Pancreas (tissue), 10 donors: Measurements from ENCODE around the gene TMEM208. TPM values are rescaled to one million over a fixed set of nuclear protein-coding genes. Genes with fewer than 3 reads are reported as not detected.
A peak's percentile ranks its signal among the peaks of the same experiment; 100 is the strongest.

Experiments used
- ATAC-seq, 4 donors: fragments of 200-7000 bp; cut with Tn5 transposase; one replicate each; pipeline versions ENCODE4 v1.8.0 to v1.9.1; 2020; ENCODE audit warnings: mild to moderate bottlenecking in 4 of 4, moderate library complexity in 4 of 4
- DNase-seq, 6 donors: peaks; one replicate each; pipeline ENCODE4 v3.0.0-alpha.2; 2020
- FAIRE-seq: peaks from 2 replicates; lab custom pipeline; 2012; peaks lifted over from hg19 to GRCh38; lab: Jason Lieb, UNC
- H3K27ac ChIP-seq, 4 donors: fragments of 200-600 bp; sonication (generic); 1 replicate in 3 of 4; 2 replicates in 1 of 4; pipeline versions ENCODE4 v1.5.0 to v1.8.0; 2020
- H3K27me3 ChIP-seq, 4 donors: fragments of 200-600 bp; one replicate each; pipeline ENCODE4 v1.8.0; 2021
- H3K36me3 ChIP-seq, 3 donors: fragments of 200-600 bp; sonication (generic) in 1 of 3; one replicate each; pipeline versions ENCODE4 v1.5.0 to v1.8.0; 2020 to 2021
- H3K4me1 ChIP-seq, 3 donors: fragments of 200-600 bp; one replicate each; pipeline ENCODE4 v1.8.0; 2021
- H3K4me3 ChIP-seq, 4 donors: fragments of 200-600 bp; sonication (generic) in 2 of 4; one replicate each; pipeline versions ENCODE4 v1.5.0 to v1.8.0; 2020 to 2021
- H3K9me3 ChIP-seq, 4 donors: fragments of 200-600 bp; one replicate each; pipeline ENCODE4 v1.8.0; 2021
- WGBS, 2 donors: extraction: QIAGEN DNeasy Blood & Tissue Kit; methylation state at CpG; one replicate each; pipeline ENCODE4 v1.1.7; 2013; 5-methylcytosine and 5-hydroxymethylcytosine counted together
- intact Hi-C, 3 donors: fragments of 100-400 bp; cut with DNase I; formaldehyde crosslinking; loops; one replicate each; pipeline versions ENCODE4 v1.11.1 to v1.14.2; 2022
- polyA plus RNA-seq, 2 donors: library from polyadenylated mRNA; stranded (reverse); fragments of 200-250 nt; gene quantifications; one replicate each; pipeline ENCODE4 v1.2.3, GENCODE V29; 2013
- total RNA-seq, 6 donors: library from RNA; stranded (reverse); fragmentation: NEBNext Ultra II Directional in 4 of 6; extraction: Animal tissue kit (Norgen Biotek cat#: 25700) in 4 of 6; gene quantifications; one replicate each; pipeline versions ENCODE4 v1.2.1 to v1.2.4, GENCODE V29; 2021 to 2023
- TF ChIP-seq, protein P1 (sequence below), 4 donors: fragments of 200-600 bp; sonication (generic) in 3 of 4; IDR thresholded peaks; one replicate each; pipeline versions ENCODE4 v1.5.0 to v1.8.0; 2021; ENCODE audit warnings: antibody characterized with exemption in 4 of 4
- donor health status: healthy with polysubstance abuse.
- donor health status: DM: no; HTN: no; CAD: no; lungs with moderate emphysema.
- donor health status: DM: no; HTN: no; CAD: no.
- donor health status: control.
- donor health status: control.
- donor health status: Bipolar disorder and iron deficiency.
- donor health status: DM: yes; HTN: yes; CAD: no.
- donor health status: DM: no; HTN: no; CAD: no.
- donor health status: DM: no; HTN: no; CAD: no.
- donor health status: DM: yes; HTN: yes; CAD: no.

Gene TMEM208
- total RNA-seq (10 to 100 TPM; 19.2 to 31.2 (median 26.0) TPM), polyA plus RNA-seq (10 to 100 TPM; 83.4 to 96.6 TPM)

GRCh38 chr16:67226804-67227566 is at the start of gene TMEM208:
Gene TMEM208 (plus strand): TSS chr16:67227130. CDS start chr16:67227219, 89 bp downstream.
- Histone ChIP-seq H3K36me3 (peaks cover 0 to 26% (median 19%) of the 10 kb centered on the region in 3 donors), H3K4me1 (peaks cover 0 to 9% (median 6%) of the 10 kb centered on the region in 3 donors), H3K4me3 (peak within 1 kb of the TSS; percentile 85 to 97 (median 91)), H3K9me3 (no peaks in the 10 kb centered on the region), H3K27me3 (no peaks in the 10 kb centered on the region), H3K27ac (peak within 1 kb of the TSS; percentile 39 to 59 (median 52))
- 1% methylated on average over 46 of the region's 46 CpGs for WGBS, 2 donors
- DNase-seq (peak; percentile 96 to 98 (median 97)), ATAC-seq (peak; percentile 95 to 99 (median 96)), FAIRE-seq (peak; percentile 59)
- TF ChIP-seq, protein P1, sequence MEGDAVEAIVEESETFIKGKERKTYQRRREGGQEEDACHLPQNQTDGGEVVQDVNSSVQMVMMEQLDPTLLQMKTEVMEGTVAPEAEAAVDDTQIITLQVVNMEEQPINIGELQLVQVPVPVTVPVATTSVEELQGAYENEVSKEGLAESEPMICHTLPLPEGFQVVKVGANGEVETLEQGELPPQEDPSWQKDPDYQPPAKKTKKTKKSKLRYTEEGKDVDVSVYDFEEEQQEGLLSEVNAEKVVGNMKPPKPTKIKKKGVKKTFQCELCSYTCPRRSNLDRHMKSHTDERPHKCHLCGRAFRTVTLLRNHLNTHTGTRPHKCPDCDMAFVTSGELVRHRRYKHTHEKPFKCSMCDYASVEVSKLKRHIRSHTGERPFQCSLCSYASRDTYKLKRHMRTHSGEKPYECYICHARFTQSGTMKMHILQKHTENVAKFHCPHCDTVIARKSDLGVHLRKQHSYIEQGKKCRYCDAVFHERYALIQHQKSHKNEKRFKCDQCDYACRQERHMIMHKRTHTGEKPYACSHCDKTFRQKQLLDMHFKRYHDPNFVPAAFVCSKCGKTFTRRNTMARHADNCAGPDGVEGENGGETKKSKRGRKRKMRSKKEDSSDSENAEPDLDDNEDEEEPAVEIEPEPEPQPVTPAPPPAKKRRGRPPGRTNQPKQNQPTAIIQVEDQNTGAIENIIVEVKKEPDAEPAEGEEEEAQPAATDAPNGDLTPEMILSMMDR (IDR thresholded peaks at IDR 0.05): peak in 1 of 4 donors; percentile 11
- intact Hi-C loops: no loop called here

- TF ChIP-seq, protein P1 (IDR thresholded peaks at IDR 0.05): no peak
- peak overlapping the region in 3 of 4 donors; percentile 34 to 61 (median 44) for H3K4me3 ChIP-seq
- H3K9me3 ChIP-seq: no peaks in the 10 kb centered on the region
- ATAC-seq (peak; percentile 82 to 86 (median 83)), DNase-seq (peak; percentile 83 to 99 (median 93)), FAIRE-seq (no peak)
- H3K27ac ChIP-seq: peak overlapping the region; percentile 82 to 91 (median 83)
- WGBS, 2 donors: 2 to 3% methylated on average over 68 to 73 of the region's 73 CpGs
- H3K36me3 ChIP-seq: no peaks in the 10 kb centered on the region
- intact Hi-C loops: no loop called here
- H3K4me1 ChIP-seq: peaks cover 0 to 16% (median 4%) of the 10 kb centered on the region in 3 donors
- H3K27me3 ChIP-seq: no peaks in the 10 kb centered on the region
Measured at GRCh38 chr16:67177743-67178699, 48.9 kb upstream of the TMEM208 start.

- FAIRE-seq: no peak
- ATAC-seq: no peak
- no peaks in the 10 kb centered on the region for H3K9me3 ChIP-seq
Measured at GRCh38 chr16:67179421-67180080, 47.4 kb upstream of the TMEM208 start.

GRCh38 chr16:67180166-67180565 is 46.8 kb upstream of the TMEM208 start:
- ATAC-seq: no peak
- peaks cover 4 to 21% (median 7%) of the 10 kb centered on the region in 3 donors for H3K4me1 ChIP-seq
- TF ChIP-seq, protein P1 (IDR thresholded peaks at IDR 0.05): no peak
- FAIRE-seq: no peak
- no peaks in the 10 kb centered on the region for H3K36me3 ChIP-seq
- no peak overlapping the region for H3K27ac ChIP-seq
- H3K4me3 ChIP-seq: no peak overlapping the region
- no peaks in the 10 kb centered on the region for H3K9me3 ChIP-seq
- peak in 2 of 6 donors; percentile 50 to 77 for DNase-seq
- 84 to 88% methylated on average over 16 of the region's 16 CpGs for WGBS, 2 donors
- intact Hi-C loops: loop anchor here in 1 of 3 donors (10.0 kb wide), 1 partner anchor 165 kb away; no protein-coding TSS in a partner anchor
- no peaks in the 10 kb centered on the region for H3K27me3 ChIP-seq

More at GRCh38 chr16:67179421-67180080, 47.4 kb upstream of the TMEM208 start:
- DNase-seq: peak in 2 of 6 donors; percentile 43 to 70
- no peak overlapping the region for H3K4me3 ChIP-seq
- H3K4me1 ChIP-seq: peaks cover 0 to 15% (median 7%) of the 10 kb centered on the region in 3 donors
- no peak overlapping the region for H3K27ac ChIP-seq
- intact Hi-C loops: loop anchor here in 1 of 3 donors (10.0 kb wide), 1 partner anchor 165 kb away; no protein-coding TSS in a partner anchor
- WGBS, 2 donors: 89 to 91% methylated on average over 13 of the region's 13 CpGs
- H3K36me3 ChIP-seq: no peaks in the 10 kb centered on the region
- no peaks in the 10 kb centered on the region for H3K27me3 ChIP-seq
- TF ChIP-seq, protein P1 (IDR thresholded peaks at IDR 0.05): no peak
